ENCODE data around the gene NCR3LG1. TPM values are rescaled to one million over a fixed set of nuclear protein-coding genes. Genes with fewer than 3 reads are reported as not detected.

Gene NCR3LG1
- total and polyA plus RNA-seq, 2 of the 8 experiments (the other 6 are each of a cell fraction or from before 2014, with no cell fraction given) = 0.68 to 1.9 TPM

DNA sequence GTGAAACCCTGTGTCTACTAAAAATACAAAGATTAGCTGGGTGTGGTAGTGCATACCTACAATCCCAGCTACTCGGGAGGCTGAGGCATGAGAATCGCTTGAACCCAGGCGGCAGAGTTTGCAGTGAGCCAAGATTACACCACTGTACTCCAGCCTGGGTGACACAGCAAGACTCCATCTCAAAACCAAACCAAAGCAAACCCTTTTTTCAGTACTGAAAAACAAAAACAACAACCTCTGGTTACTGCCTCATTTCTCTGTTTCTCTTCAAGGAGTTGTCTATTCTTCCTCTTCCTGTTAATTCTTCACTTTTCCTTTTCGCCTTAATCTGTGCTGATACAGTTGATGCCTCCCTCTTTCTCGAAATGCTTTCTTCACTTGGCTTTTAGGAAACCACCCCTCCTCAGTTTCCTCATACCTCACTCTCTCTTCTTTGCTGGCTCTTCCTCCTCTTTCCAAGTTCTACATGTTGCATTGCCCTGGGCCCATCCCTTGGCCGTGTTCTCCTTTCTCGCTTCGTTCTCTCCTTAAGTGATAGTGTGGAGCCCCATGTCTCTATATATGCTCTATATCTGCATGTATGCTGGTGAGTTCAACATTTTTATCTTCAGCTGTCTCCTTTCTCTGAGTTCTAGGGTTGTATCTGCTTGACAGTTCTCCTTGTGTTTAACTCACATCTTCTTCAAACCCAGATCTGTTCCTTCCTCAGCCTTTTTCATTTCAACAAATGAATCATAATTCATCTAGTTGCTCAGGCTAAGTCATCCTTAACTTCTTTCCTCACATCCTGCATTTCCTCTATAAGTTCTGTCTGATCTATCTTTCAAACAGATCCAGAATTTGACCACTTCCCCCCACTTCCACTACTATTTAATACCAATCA, 38.0 kb upstream of the NCR3LG1 start (continued):
- TF ChIP-seq, protein P1, sequence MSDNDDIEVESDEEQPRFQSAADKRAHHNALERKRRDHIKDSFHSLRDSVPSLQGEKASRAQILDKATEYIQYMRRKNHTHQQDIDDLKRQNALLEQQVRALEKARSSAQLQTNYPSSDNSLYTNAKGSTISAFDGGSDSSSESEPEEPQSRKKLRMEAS (IDR thresholded peaks at IDR 0.05) = no peak
- TF ChIP-seq, protein P2, sequence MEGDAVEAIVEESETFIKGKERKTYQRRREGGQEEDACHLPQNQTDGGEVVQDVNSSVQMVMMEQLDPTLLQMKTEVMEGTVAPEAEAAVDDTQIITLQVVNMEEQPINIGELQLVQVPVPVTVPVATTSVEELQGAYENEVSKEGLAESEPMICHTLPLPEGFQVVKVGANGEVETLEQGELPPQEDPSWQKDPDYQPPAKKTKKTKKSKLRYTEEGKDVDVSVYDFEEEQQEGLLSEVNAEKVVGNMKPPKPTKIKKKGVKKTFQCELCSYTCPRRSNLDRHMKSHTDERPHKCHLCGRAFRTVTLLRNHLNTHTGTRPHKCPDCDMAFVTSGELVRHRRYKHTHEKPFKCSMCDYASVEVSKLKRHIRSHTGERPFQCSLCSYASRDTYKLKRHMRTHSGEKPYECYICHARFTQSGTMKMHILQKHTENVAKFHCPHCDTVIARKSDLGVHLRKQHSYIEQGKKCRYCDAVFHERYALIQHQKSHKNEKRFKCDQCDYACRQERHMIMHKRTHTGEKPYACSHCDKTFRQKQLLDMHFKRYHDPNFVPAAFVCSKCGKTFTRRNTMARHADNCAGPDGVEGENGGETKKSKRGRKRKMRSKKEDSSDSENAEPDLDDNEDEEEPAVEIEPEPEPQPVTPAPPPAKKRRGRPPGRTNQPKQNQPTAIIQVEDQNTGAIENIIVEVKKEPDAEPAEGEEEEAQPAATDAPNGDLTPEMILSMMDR (IDR thresholded peaks at IDR 0.05; ENCODE audit: control extremely low read depth in 1 of 3, insufficient read depth in 1 of 3, low read depth in 1 of 3, low read length in 3 of 3) = no peak

All from H1 (cell line).